ENCODE measurements around the gene DDX24.

DNA sequence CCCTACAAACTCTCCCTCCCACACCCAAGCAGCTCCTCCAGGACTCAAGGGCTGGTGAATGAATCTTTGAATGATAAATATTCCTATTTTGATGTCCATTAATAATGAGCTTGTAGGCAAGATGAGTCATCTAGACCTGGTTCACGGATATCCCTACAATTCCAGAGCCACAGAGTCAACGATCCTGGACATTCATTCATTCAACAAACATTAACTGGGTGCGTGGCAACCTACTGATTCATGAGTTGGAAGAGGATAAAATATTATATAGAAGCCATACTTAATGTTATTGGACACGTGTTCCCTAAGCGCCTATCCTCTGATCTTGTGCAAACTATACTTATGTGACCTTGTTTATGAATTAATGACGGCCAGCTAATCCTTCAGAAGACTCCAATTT lies 55.3 kb downstream of the DDX24 start:
- no peak for TF ChIP-seq EZH2 (IDR thresholded peaks at IDR 0.05; ENCODE audit: low read length, missing control alignments)
- TF ChIP-seq, protein P1, sequence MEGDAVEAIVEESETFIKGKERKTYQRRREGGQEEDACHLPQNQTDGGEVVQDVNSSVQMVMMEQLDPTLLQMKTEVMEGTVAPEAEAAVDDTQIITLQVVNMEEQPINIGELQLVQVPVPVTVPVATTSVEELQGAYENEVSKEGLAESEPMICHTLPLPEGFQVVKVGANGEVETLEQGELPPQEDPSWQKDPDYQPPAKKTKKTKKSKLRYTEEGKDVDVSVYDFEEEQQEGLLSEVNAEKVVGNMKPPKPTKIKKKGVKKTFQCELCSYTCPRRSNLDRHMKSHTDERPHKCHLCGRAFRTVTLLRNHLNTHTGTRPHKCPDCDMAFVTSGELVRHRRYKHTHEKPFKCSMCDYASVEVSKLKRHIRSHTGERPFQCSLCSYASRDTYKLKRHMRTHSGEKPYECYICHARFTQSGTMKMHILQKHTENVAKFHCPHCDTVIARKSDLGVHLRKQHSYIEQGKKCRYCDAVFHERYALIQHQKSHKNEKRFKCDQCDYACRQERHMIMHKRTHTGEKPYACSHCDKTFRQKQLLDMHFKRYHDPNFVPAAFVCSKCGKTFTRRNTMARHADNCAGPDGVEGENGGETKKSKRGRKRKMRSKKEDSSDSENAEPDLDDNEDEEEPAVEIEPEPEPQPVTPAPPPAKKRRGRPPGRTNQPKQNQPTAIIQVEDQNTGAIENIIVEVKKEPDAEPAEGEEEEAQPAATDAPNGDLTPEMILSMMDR (conservative IDR thresholded peaks at IDR 0.05 in 1 of 2, IDR thresholded peaks at IDR 0.05 in 1 of 2; ENCODE audit: low read depth in 1 of 2, low read length in 2 of 2): no peak

Data from fibroblast of lung (primary cell).